Activated CD4-positive, CD25-positive, alpha-beta regulatory T cell (primary cell): ENCODE data around the gene CABLES2.

Experiments used
- DNase-seq, 4 experiments: peaks; one replicate each; lab custom pipeline; 2025; lab: John Stamatoyannopoulos, UW

Gene CABLES2

GRCh38 chr20:62347445-62347844 lies 59.6 kb downstream of the CABLES2 start:
- DNase-seq: no peak

GRCh38 chr20:62347151-62347404 lies 60.0 kb downstream of the CABLES2 start:
- DNase-seq: no peak

GRCh38 chr20:62346398-62347150 lies 60.5 kb downstream of the CABLES2 start:
- no peak for DNase-seq

- no peak for DNase-seq
These were observed 61.3 kb downstream of the CABLES2 start for GRCh38 chr20:62345681-62346370.

- no peak for DNase-seq
These were observed 62.3 kb downstream of the CABLES2 start for GRCh38 chr20:62344782-62345181.

- no peak for DNase-seq
These were observed 63.0 kb downstream of the CABLES2 start for GRCh38 chr20:62344092-62344491.

GRCh38 chr20:62342910-62343309 lies 64.2 kb downstream of the CABLES2 start:
- DNase-seq: no peak

GRCh38 chr20:62339647-62340062 lies 67.4 kb downstream of the CABLES2 start:
- DNase-seq: no peak
